Measurements from ENCODE around the gene CRB3. TPM values are rescaled to one million over a fixed set of nuclear protein-coding genes. Genes with fewer than 3 reads are reported as not detected.
"Not testable (repeated sequence)": the region's sequence is repeated elsewhere in the genome, so short reads cannot be mapped to it uniquely, and the experiment has no call there.

The CRB3 gene
- total and polyA plus RNA-seq, 2 of the 4 experiments (the other 2 are of a cell fraction): not detected

DNA sequence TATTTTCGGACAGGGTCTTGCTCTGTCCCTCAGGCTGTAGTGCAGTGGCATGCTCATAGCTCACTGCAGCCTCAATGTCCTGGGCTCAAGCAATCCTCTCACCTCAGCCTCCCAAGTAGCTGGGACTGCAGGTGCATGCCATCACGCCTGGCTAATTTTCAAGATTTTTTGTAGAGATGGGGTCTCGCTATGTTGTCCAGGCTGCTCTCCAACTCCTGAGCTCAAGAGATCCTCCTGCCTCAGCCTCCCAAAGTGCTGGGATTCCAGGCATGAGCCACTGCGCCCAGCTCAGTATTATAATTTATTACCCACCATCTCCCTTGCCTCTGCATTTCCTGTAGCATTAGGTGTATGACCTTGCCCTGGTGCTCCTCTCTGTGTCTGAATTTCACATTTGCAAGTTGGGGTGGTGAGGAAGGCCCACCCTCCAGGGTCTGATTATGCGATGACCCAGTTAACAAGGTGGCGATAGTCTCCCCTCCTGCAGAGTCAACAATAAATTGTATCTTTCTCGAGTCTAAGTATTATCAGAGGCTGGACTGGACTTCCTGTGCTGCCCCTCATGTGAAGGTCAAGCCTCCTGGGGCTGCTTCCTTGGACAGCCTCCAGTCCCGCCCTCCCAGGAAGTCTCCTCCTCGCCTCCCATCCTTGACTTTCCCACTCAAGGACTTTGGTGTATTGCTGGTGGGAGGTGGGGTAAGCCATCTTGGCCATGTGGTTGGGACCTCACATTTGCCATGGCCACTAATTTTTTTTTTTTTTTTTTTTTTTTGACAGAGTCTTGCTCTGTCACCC, 39.5 kb downstream of the CRB3 start:
- H2AK5ac ChIP-seq (ENCODE audit: low read depth, low read length): no peak overlapping the region
- DNase-seq: no peak
- H3K9me1 ChIP-seq (ENCODE audit: insufficient read depth, low read length): no peaks in the 10 kb centered on the region
- intact Hi-C loops (cut with micrococcal nuclease): no loop called here
- H3K27ac ChIP-seq (ENCODE audit: insufficient read depth, low read length): no peak overlapping the region
- BruUV-seq (replicated peaks): no TSS peak
- H3K27me3 ChIP-seq (ENCODE audit: control insufficient read depth, insufficient read depth, low read length): peaks cover 23% of the 10 kb centered on the region
- H2AK9ac ChIP-seq (replicated peaks; ENCODE audit: low read depth, low read length, poor library complexity): no peak overlapping the region
- H2BK5ac ChIP-seq (ENCODE audit: low read depth, low read length, poor library complexity, severe bottlenecking): no peak overlapping the region
- H3K18ac ChIP-seq (ENCODE audit: low read depth, low read length): no peak overlapping the region
- CTCF ChIA-PET: no interaction called here
- in situ Hi-C loops (cut with MboI; ENCODE audit: low sequenced_read_pairs): no loop called here
- H4K20me1 ChIP-seq (ENCODE audit: insufficient read depth, low read length): no peaks in the 10 kb centered on the region
- no peak overlapping the region for H2AFZ ChIP-seq (replicated peaks; ENCODE audit: low read length, poor library complexity)
- no peak overlapping the region for H3K4ac ChIP-seq (ENCODE audit: low read depth, low read length)
- no peak overlapping the region for H3K56ac ChIP-seq (ENCODE audit: extremely low read depth, insufficient read depth, low read length)
- H2BK15ac ChIP-seq (ENCODE audit: low read depth, low read length): no peak overlapping the region
- no peaks in the 10 kb centered on the region for H3K79me1 ChIP-seq (ENCODE audit: low read depth in 1 of 2, low read length in 2 of 2)
- H3K23ac ChIP-seq (ENCODE audit: low read depth, low read length): no peak overlapping the region
- no peak overlapping the region for H3K4me2 ChIP-seq (ENCODE audit: low read depth, low read length)
- no peak for ATAC-seq (ENCODE audit: low read depth)
- dilution Hi-C loops (cut with HindIII; ENCODE audit: low sequenced_read_pairs, unreplicated experiment): no loop called here
- H3K4me1 ChIP-seq (ENCODE audit: control insufficient read depth, insufficient read depth, low read length): no peaks in the 10 kb centered on the region
- H2BK20ac ChIP-seq (ENCODE audit: low read depth, low read length): no peak overlapping the region
- no peak overlapping the region for H4K5ac ChIP-seq (ENCODE audit: low read depth, low read length)
- no peak overlapping the region for H3K14ac ChIP-seq (replicated peaks; ENCODE audit: low read depth, low read length)
- H2BK120ac ChIP-seq (ENCODE audit: low read depth, low read length): no peak overlapping the region
- no peaks in the 10 kb centered on the region for H3K36me3 ChIP-seq (ENCODE audit: control insufficient read depth, insufficient read depth, low read length)
- TF ChIP-seq MXI1 (IDR thresholded peaks at IDR 0.05; ENCODE audit: borderline replicate concordance, low read depth, low read length): no peak
- no peak for TF ChIP-seq SMC3 (IDR thresholded peaks at IDR 0.05; ENCODE audit: low read depth, low read length)
- TF ChIP-seq MAZ (IDR thresholded peaks at IDR 0.05; ENCODE audit: borderline replicate concordance, low read depth, low read length): no peak
- no peak overlapping the region for H3K4me3 ChIP-seq (ENCODE audit: insufficient read depth, low read depth, low read length)
- H3K9me3 ChIP-seq (ENCODE audit: control insufficient read depth, insufficient read depth, low read length): no peaks in the 10 kb centered on the region
- no peak overlapping the region for H3K9ac ChIP-seq (ENCODE audit: low read depth, low read length)
- H4K91ac ChIP-seq (ENCODE audit: insufficient read depth, low read depth, low read length): no peak overlapping the region
- 82% methylated on average over 3 of the region's 9 CpGs; no CpG with 5 or more reads in 1 of the 2 experiments for WGBS, 2 experiments (ENCODE audit: extremely low coverage in 2 of 2, insufficient read length in 1 of 2)
- no peak overlapping the region for H4K8ac ChIP-seq (ENCODE audit: low read depth in 2 of 2, low read length in 2 of 2)
- POLR2A ChIA-PET (ENCODE audit: unreplicated experiment): no interaction called here

DNA sequence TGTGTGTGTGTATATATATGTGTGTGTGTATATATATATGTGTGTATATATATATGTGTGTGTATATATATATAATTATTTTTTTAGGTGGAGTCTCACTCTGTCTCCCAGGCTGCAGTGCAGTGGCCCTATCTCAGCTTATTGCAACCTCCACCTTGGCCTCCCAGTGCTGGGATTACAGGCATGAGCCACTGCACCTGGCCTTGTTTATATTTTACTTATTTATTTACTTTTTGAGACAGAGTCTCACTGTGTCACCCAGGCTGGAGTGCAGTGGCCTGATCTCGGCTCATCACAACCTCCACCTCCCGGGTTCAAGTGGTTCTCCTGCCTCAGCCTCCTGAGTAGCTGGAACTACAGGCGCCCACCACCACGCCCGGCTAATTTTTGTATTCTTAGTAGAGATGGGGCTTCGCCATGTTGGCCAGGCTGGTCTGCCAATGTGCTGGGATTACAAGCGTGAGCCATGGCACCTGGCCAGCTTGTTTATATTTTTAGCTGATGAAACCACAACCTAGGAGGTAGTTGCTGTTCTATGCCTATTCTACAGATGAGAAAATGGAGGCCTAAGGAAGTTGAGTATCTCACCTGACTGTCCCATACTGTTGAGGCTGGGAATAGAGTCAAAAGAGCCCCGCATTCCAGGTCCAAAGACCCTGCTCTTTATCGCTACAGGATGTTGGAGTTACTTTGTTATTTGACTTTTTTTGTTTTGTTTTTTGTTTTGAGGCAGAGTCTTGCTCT, 44.1 kb downstream of the CRB3 start:
- CTCF ChIA-PET; H3K9me1 ChIP-seq (ENCODE audit: insufficient read depth, low read length); H2BK120ac ChIP-seq (ENCODE audit: low read depth, low read length); H2BK5ac ChIP-seq (ENCODE audit: low read depth, low read length, poor library complexity, severe bottlenecking); ATAC-seq (ENCODE audit: low read depth); H4K5ac ChIP-seq (ENCODE audit: low read depth, low read length); H3K27ac ChIP-seq (ENCODE audit: insufficient read depth, low read length); H2AK9ac ChIP-seq (replicated peaks; ENCODE audit: low read depth, low read length, poor library complexity); in situ Hi-C loops (cut with MboI; ENCODE audit: low sequenced_read_pairs); H3K23ac ChIP-seq (ENCODE audit: low read depth, low read length); H3K79me1 ChIP-seq (ENCODE audit: low read depth in 1 of 2, low read length in 2 of 2); H3K9ac ChIP-seq (ENCODE audit: low read depth, low read length); H2BK15ac ChIP-seq (ENCODE audit: low read depth, low read length); H3K27me3 ChIP-seq (ENCODE audit: control insufficient read depth, insufficient read depth, low read length); H2BK20ac ChIP-seq (ENCODE audit: low read depth, low read length); H3K4me1 ChIP-seq (ENCODE audit: control insufficient read depth, insufficient read depth, low read length); dilution Hi-C loops (cut with HindIII; ENCODE audit: low sequenced_read_pairs, unreplicated experiment); H4K91ac ChIP-seq (ENCODE audit: insufficient read depth, low read depth, low read length); H3K4me3 ChIP-seq (ENCODE audit: insufficient read depth, low read depth, low read length); H3K56ac ChIP-seq (ENCODE audit: extremely low read depth, insufficient read depth, low read length); H3K9me3 ChIP-seq (ENCODE audit: control insufficient read depth, insufficient read depth, low read length); BruUV-seq (replicated peaks); H4K20me1 ChIP-seq (ENCODE audit: insufficient read depth, low read length); H2AFZ ChIP-seq (replicated peaks; ENCODE audit: low read length, poor library complexity); intact Hi-C loops (cut with micrococcal nuclease); H4K8ac ChIP-seq (ENCODE audit: low read depth in 2 of 2, low read length in 2 of 2); POLR2A ChIA-PET (ENCODE audit: unreplicated experiment); H3K18ac ChIP-seq (ENCODE audit: low read depth, low read length); H3K4ac ChIP-seq (ENCODE audit: low read depth, low read length); H2AK5ac ChIP-seq (ENCODE audit: low read depth, low read length); DNase-seq; H3K36me3 ChIP-seq (ENCODE audit: control insufficient read depth, insufficient read depth, low read length); H3K14ac ChIP-seq (replicated peaks; ENCODE audit: low read depth, low read length); H3K4me2 ChIP-seq (ENCODE audit: low read depth, low read length): not testable (repeated sequence)
- WGBS, 2 experiments (ENCODE audit: extremely low coverage in 2 of 2, insufficient read length in 1 of 2): no CpG with 5 or more reads among the region's 9 CpGs
